Stimulated activated naive CD4-positive, alpha-beta T cell treated with Interleukin-2 at 50 U/mL for 16 hours (primary cell): ENCODE data around the gene SLC15A4.
"Not testable (repeated sequence)": the region's sequence is repeated elsewhere in the genome, so short reads cannot be mapped to it uniquely, and the experiment has no call there.

ENCODE experiments used
- DNase-seq: peaks from one replicate; lab custom pipeline; 2025; lab: John Stamatoyannopoulos, UW

The SLC15A4 gene

DNA sequence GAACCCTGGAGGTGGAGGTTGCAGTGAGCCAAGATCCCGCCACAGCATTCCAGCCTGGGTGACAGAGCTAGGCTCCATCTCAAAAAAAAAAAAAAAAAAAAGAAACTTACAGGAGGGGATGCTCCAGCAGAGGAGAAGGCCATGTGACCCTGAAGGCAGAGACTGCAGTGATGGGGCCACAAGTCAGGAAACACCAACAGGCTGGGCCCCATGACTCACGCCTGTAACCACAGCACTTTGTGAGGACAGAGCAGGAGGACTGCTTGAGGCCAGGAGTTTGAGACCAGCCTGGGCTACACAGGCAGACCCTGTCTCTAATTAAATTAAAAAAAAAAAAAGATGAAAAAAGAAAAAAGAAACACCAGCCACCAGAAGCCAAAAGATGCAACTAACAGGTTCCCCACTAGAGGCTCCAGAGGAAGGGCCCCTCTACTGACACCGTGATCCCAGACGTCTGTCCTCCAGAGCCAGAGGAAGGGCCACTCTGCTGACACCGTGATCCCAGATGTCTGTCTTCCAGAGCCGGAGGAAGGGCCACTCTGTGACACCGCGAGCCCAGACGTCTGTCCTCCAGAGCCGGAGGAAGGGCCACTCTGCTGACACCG is 20.4 kb upstream of the SLC15A4 start:
- DNase-seq, result no peak

DNA sequence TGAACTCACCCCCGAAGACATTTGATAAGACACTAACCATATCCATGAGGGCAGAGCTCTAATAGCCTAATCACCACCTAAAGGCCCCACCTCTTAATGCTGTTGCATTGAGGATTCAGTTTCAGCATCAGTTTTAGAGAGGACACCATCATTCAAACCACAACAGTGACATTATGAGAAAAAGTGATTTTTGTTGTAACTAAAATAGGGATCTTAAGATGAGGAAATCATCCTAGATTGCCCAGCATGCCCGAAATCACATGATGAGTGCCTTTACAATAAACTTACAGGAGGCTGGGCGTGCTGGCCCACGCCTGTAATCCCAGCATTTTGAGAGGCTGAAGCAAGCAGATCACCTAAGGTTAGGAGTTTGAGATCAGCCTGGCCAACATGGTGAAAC is 19.8 kb upstream of the SLC15A4 start:
- DNase-seq, result no peak

DNA sequence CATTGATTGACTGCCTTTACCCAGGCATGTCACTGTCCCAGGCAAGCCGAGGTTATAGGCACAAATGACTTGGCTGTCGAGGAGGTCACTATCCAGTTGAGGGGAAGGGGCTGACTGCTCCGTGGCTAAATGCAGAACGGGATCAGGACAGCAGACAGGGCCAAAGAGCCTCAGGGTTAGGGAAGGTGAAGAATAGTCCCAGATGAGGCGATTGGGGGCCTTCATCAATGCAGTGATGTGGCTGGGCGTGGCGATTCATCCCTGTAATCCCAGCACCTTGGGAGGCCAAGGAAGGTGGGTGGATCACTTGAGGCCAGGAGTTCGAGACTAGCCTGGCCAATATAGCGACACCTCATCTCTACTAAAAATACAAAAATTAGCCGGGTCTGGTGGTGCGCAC is 18.8 kb upstream of the SLC15A4 start:
- no peak for DNase-seq

DNA sequence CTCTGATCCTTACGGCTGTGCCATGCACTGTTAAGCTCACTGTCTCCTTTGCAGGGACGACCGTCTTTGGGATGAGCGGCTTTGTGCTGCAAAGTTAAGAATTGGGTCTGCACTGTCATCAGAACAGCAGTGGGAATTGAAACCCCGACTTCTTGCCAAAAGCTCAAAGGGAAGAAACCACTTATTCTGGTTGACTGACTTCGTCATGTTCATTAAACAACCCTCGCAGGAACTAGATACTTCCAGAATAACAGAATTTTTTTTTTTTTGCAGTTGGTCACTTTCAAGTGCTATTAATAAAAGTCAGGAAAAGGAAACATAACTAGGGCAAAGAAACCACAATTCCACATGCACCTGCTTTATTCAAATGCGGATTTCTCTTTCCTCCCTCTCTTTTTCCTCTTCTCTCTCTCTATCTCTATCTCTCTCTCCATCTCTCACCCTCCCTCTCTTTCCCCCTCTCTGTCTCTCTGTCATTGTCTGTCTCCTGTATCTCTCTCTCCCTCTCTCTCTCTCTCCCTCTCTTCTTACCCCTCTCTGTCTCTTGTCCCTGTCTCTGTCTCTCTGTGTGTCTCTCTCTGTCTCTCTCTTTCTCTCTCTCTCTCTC is 17.2 kb upstream of the SLC15A4 start:
- no peak for DNase-seq

DNA sequence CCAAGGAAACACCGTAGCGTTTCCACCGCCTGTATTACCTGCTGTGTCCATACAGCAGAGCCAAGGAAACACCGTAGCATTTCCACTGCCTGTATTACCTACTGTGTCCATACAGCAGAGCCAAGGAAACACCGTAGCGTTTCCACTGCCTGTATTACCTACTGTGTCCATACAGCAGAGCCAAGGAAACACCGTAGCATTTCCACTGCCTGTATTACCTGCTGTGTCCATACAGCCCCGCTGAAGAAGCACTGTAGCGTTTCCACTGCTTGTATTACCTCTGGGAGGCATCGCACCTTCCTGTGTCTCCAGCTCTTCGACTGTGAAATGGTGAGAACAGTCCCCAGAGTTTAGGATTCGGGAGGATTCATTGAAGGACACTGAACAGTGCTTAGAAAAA is 16.1 kb upstream of the SLC15A4 start:
- not testable (repeated sequence) for DNase-seq

DNA sequence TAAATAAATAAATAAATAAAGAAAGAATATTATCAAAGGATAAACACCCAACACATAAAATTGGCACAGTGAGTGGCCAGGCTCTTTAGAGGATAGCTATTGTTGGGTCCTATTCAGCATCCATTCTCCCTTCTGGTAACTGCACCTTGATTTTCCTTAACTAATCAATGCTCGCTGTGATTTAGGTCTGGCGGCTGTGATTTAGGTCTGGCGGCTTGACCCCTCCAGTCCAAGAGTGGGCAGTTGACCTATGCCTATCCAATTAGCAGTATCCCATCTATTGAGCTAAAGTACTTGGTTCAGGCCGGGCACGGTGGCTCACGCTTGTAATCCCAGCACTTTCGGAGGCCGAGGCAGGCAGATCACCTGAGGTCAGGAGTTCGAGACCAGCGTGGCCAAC is 9.7 kb upstream of the SLC15A4 start:
- no peak for DNase-seq

DNA sequence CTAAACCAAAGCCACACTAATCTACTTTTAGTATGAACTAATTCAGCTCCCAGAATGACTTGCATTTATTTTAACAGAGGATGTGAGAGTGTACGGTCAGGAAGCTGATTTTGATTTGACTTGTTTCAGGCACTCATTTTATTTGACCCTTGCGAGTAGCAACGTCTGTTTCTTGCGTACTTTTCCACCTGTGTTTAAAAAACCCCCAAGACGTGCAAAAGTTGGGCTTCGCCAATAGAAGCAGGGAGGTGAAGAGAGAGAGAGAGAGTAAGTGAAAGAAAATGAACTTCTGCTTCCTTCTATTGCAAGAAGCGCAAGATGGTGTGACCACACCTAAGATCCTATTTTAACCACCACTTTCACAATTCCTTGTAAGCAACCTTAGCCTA is 6.7 kb upstream of the SLC15A4 start:
- no peak for DNase-seq

DNA sequence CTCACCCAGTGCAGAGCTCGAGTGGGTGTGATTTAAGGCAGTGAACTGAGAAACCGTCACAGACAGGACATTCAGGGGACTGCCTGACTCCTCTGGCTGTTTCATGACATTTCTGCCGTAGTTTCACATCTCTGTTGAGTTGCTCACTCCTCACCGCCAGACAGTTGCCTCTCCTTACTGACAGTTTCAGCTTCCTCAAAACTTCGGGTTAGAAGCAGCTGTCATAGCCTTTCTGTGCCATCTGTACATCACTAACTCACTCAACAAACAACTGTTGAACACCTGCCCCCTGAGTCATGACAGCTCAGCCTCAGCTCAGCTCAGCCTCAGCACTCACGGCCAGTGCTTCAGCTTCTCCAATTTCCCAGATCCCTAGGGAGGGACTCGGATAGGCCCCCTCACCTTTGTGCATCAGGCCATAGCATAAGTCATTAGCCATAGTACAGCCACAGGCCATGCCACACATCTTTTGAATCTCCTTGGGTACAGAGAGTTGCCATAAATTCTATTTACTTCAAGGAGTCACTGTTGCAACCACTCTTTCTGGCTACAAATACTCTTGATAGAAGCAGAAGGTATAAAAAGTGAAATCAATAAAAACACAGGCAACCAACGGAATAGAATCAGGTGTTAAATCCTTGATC is 6.2 kb upstream of the SLC15A4 start:
- no peak for DNase-seq

DNA sequence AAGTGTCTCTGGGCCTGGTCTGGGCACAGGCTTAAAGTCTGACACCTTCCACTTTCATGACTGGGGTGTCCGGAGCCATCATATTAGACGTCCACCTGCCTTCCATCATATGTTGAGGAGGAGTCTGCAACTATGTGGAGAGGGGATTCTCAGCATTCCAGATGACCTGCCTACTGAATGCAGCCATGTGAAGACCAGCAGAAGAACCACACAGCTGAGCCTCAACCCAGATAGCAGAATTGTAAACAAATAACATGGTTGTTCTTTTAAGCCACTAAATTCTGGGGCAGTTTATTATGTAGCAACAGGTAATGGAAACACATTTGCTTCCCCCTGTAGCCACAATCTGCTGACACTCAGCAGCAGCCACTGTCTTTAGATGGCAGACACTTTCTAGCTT is 4.0 kb upstream of the SLC15A4 start:
- no peak for DNase-seq

DNA sequence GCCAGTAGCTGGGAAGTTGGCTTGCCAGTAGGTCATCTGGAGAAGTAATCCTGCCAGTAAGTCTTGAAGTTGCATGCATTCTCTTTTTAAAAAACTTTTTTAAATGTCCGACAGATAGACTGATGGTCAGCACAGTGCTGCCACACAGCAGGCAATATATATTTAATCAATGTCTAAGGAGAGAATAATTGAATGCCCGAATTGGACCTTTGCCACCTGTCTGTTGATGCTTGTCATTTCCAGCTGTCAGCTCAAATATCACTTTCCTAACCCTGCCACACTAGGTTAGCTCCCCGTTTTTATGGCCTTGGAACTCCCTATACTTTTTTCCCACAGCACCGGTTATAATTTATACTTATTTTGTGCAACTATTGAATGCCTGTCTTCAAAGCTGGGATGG is 2.1 kb upstream of the SLC15A4 start:
- DNase-seq, result no peak

DNA sequence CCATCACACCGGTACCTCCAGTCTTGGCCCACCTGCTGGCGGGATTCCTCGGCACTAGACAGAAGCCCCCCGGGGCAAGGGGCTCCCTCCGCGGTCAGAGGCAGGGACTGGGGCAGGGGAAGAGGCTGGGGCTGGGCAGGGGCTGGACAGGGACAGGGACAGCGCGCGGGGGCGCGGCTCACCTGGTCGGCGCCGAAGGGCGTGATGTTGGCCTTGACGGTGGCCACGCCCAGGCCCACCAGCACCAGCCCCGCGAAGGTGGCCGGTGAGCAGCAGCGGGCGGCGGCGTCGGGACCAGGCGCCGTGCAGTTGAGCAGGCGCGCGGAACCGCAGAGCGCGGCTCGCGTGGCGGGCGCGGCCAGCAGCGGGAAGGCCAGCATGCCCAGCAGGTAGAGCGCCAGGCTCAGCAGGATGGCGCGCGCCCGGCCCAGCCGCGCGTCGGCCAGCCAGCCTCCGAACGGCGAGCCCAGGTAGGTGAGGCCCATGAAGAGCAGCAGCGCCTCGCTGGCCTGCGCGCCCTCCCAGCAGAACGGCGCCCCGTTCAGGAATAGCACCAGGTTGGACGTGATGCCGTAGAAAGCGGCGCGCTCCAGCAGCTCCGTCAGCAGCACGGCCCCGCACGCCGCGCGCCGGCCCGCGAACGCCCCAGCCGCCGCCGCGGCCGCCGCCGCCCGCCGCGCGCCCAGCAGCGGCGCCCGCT is 392 bp downstream of the SLC15A4 start:
- DNase-seq, result no peak

DNA sequence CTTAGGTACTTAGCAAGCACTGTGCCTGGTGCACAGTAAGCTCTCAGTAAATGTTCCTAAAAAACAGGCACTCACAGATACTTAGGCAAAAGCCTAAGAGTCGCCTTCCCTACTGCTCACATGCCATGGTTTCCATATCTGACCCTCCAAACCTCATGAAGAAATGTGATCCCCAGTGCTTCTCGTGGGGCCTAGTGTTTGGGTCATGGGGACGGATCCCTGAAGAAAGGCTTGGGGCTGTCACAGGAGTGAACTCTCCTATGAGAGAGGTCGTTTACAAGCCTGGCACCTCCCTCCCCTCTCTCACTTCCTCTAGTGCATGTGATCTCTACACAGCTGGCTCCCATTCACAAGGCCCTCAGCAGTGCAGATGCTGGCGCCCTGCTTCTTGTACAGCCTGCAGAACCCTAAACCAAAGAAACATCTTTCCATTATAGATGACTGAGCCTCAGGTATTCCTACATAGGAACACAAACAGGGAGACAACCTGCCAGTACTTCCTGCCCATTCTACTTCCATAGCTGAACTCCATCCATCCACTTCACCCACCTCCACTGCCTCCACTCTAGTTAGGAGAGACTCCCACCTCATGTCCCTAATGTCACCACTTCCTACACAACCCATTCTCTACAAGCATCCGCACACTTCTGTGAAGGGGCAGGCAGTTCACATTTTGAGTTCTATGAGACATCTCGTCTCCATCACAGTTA is 2.9 kb downstream of the SLC15A4 start:
- no peak for DNase-seq

DNA sequence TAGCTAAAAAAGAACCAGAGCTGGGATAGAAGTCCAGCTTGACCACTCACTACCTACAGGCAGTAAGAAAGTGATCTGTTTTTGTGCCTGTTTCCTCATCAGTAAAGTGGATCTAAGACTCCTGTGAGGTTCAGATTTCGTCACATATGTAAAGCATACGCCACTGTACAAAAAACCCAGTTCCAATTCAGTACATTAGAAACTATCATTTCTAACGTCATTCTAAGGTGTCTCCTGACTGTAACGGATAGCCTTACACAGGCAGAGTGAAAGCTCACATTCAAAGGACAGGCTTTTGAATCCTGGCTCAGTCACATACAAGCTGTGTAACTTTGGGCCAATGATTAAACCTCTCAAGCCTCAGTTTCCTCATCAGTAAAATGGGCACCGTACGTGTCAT is 3.5 kb downstream of the SLC15A4 start:
- no peak for DNase-seq

DNA sequence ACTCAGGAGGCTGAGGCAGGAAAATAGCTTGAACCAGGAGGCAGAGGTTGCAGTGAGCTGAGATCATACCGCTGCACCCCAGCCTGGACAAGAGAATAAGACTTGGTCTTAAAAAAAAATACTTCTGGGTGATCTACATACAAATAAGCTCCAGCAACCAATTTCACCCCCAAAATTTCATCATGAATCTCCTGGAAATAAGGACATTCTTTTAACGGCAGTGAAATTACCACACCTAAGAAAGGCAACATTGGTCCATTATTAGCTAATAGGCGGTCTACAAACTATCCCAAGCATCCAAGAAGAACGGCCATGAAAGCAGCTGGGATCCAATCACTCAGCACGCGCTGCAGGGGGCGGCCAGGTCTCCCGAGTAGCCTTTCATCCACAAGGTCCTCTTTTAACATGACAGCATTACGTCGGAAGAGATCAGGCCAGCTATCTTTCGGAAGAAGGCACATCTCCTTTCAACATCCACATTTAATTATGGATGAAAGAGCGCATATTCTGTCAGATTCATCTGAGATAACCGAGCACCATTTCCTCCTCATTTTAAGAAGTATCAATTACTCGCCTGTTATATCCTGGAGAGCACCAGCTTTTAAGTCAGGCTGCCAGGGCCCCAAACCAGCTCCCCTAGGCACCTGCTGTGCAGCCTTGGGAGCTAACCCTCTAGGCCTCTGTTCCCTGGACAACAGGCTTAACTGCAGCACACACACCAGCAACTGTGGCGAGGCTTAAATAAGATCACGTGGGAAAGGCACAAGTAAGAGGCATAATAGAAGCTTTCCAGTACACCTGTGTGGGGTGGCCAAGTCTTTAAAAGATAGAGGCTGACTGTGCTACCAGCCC is 4.2 kb downstream of the SLC15A4 start:
- no peak for DNase-seq

DNA sequence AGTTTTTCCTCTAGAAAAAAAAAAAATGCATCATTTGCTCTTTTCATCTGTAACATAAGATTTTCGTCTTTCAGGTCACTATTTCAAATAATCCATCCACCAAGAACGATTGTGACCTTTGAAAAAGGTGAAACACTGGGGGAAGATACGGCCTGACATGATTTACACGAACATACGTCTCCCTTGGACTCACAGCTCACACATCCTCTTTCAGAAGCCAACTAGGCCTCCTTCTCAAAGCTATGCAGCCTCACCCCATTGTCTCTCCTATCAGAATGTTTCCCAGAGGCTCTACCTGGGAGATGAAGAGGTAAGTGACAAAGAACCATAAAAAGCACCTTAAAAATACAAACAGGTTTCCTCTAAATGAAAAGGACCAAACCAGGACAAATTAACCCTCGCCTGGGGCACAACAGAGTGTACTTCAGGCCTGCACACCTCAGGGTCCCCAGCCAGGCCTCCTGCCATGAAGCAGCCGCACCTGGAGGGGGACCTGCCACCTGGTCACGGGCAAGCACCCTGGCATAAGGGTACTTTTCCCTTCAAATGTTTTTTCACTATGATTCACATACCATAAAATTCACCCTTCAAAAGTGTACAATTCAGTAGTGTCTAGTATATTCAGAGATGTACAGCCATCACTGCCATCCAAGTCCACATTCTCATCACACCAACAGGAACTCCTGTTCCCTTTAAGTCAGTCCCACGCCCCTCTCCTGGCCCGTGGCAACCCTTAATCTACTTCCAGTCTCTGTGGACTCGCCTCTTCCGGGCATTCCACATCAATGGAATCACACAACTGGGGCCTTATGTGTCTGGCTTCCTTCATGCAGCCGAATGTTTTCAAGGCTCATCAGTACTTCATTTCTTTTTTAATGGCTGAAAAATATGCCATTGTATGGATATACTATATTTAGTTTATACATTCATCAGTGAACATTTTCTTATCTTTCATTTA is 5.4 kb downstream of the SLC15A4 start:
- DNase-seq, result no peak

DNA sequence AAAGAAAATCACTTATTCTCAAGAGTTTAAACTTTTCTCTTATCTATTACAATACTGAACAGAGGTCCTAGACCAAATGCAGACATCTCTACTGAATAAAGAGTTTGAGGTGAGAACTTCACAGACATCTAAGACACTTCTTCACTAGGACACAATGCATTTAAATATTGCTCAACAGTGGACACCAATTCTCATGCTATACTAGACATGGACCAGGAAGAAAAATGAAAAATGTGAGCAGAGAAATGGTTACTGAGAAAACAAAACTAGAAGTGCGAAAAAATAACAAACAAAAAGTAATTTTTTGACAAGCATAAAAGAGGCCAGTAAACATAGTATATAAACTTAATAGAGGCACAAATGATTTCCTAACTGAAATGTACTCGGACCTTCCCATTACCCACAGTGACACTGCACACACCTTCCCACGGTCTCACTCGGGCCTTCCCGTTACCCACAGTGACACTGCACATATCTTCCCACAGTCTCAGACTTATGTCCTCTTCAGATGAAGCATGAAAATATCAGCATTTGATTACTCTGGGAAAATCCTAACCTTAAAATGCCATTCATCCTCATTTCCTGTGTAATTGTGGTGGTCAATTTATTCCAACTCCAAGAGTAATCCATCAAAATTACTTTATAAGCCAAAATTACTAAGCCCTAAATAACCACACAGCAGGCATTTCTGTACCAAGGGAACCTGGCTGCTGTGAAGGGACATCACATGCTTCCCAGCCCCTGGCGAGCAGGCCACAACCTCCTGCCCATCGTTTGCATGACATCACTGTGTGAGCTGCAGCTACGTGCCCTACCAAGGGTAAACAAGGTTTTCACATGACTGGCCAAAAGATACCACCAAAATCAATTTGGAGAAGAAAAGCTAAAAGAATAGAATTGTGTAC is 6.4 kb downstream of the SLC15A4 start:
- DNase-seq, result no peak

DNA sequence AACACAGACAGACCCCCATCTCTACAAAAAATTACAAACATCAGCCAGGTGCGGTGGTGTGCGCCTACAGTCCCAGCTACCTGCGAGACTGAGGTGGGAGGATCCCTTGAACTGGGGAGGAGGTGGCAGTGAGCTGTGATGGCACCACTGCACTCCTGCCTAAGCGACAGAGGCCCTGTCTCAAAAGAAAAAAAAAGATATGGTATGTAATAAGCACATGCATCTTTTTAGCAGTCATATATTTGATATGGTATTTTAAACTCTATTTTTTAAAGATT is 7.2 kb downstream of the SLC15A4 start:
- DNase-seq, result no peak

DNA sequence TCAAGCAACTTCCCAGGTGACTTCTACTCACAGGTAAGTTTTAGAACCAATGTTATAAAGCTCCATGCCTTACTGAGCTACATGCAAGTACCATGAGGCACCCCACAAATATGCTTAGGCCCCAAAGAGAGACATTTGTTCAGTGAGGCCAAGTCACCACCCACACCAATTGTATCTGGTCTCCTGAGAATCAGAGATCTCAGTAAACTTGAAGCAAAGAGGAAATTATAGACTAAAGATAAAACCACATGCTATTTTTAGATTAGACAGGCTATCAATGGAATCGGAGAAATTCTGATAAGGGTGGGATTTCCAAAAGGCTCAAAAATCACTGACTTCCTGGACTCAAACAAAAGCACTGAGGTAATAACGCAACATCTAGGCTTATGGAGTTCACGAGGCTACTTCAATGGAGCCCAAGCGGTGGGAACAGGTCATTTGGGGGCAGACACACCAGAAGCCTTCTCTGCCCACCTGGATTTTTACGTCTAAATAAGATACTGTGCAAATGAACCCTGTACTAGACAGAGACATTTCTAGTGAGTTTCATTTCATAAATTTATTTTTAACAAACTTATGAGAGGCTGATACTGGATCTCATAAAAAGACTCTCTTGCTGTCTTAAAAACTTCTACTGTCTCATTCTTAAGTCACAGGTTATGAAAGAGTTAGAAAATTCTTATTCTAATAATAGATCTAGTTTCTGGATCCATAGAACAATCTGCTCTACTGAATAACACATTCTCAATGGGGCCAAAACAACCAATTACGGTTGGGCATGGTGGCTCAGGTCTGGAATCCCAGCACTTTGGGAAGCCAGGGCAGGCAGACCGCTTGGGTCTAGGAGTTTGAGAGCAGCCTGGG is 7.7 kb downstream of the SLC15A4 start:
- no peak for DNase-seq
